Measurements from ENCODE around the gene CCDC183. TPM values are rescaled to one million over a fixed set of nuclear protein-coding genes. Genes with fewer than 3 reads are reported as not detected.

CCDC183 gene
- total RNA-seq, 2 experiments from 2014 or later, result 0.88 to 1.3 TPM

DNA sequence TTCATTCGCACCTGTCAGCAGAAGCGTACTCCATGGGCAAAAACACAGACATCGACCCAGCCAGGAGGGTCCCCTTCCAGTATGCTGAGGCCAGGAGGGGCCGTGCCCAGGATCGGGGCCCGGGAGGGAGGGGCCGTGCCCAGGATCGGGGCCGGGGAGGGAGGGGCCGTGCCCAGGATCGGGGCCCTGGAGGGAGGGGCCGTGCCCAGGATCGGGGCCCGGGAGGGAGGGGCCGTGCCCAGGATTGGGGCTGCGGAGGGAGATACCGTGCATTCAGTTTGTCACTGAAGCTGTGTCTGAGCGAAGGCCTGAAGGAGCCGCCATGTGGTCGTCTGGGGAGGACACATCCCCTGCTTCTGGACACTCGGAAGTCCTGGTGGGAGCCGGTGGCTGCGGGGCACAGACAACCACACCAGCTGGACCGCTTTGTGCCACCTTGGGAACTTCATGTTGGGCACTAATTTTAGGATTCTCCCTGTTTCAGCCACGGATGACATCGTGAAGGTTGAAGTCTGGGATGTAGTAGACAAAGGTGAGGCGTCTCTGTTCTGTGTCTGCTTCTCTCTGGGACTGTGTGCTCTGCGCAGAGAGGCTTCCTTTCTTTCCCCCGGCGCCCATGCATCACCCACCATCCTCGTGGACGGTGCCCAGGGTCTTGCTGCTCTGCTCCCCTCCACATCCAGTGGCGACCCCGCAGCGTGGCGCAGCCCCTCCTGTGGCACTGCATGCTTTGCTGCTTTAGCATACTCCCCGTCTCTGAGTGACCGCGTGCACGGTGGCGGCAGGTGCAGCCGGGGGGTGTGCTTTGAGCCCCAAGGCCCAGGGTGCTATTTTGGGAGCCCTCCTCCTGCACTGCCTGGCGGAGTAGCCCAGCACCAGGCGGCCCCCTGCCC is 29.4 kb downstream of the CCDC183 start:
- no peaks in the 10 kb centered on the region for H3K4me1 ChIP-seq (ENCODE audit: insufficient read depth, low read length, poor library complexity, severe bottlenecking)
- no peaks in the 10 kb centered on the region for H3K9me3 ChIP-seq (ENCODE audit: low read length)
- intact Hi-C loops (cut with micrococcal nuclease; ENCODE audit: unreplicated experiment), result no loop called here
- H3K4me2 ChIP-seq (ENCODE audit: low read length), result no peak overlapping the region
- peaks cover 73% of the 10 kb centered on the region for H3K36me3 ChIP-seq (ENCODE audit: insufficient read depth, low read length)
- no peak for TF ChIP-seq EZH2phosphoT487 (IDR thresholded peaks at IDR 0.05; ENCODE audit: borderline replicate concordance, low read depth, low read length)
- TF ChIP-seq, protein P1, sequence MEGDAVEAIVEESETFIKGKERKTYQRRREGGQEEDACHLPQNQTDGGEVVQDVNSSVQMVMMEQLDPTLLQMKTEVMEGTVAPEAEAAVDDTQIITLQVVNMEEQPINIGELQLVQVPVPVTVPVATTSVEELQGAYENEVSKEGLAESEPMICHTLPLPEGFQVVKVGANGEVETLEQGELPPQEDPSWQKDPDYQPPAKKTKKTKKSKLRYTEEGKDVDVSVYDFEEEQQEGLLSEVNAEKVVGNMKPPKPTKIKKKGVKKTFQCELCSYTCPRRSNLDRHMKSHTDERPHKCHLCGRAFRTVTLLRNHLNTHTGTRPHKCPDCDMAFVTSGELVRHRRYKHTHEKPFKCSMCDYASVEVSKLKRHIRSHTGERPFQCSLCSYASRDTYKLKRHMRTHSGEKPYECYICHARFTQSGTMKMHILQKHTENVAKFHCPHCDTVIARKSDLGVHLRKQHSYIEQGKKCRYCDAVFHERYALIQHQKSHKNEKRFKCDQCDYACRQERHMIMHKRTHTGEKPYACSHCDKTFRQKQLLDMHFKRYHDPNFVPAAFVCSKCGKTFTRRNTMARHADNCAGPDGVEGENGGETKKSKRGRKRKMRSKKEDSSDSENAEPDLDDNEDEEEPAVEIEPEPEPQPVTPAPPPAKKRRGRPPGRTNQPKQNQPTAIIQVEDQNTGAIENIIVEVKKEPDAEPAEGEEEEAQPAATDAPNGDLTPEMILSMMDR (conservative IDR thresholded peaks at IDR 0.05; ENCODE audit: low read length), result no peak
- H3K27ac ChIP-seq (ENCODE audit: low read depth, low read length, poor library complexity, severe bottlenecking), result no peak overlapping the region
- POLR2A ChIA-PET, result no interaction called here
- no peak overlapping the region for H3K4me3 ChIP-seq (ENCODE audit: low read depth, low read length, poor library complexity, severe bottlenecking)
- CTCF ChIA-PET (ENCODE audit: unreplicated experiment), result no interaction called here
- H3K9me2 ChIP-seq (ENCODE audit: insufficient read depth, low read length), result no peaks in the 10 kb centered on the region
- DNase-seq (ENCODE audit: low spot score), result no peak
- BruUV-seq (replicated peaks), result no TSS peak
- H2AFZ ChIP-seq (ENCODE audit: low read length), result no peak overlapping the region
- H4K20me1 ChIP-seq (ENCODE audit: insufficient read depth, low read length), result no peaks in the 10 kb centered on the region
- H3K79me2 ChIP-seq (ENCODE audit: insufficient read depth, low read depth, low read length), result no peaks in the 10 kb centered on the region

- Histone ChIP-seq H3K4me2 (ENCODE audit: low read length) (no peak overlapping the region), H3K9me2 (ENCODE audit: insufficient read depth, low read length) (no peaks in the 10 kb centered on the region), H3K36me3 (ENCODE audit: insufficient read depth, low read length) (peaks cover 75% of the 10 kb centered on the region), H3K27ac (ENCODE audit: low read depth, low read length, poor library complexity, severe bottlenecking) (no peak overlapping the region), H3K4me1 (ENCODE audit: insufficient read depth, low read length, poor library complexity, severe bottlenecking) (no peaks in the 10 kb centered on the region), H3K4me3 (ENCODE audit: low read depth, low read length, poor library complexity, severe bottlenecking) (no peak overlapping the region), H3K9me3 (ENCODE audit: low read length) (no peaks in the 10 kb centered on the region), H4K20me1 (ENCODE audit: insufficient read depth, low read length) (no peaks in the 10 kb centered on the region), H3K79me2 (ENCODE audit: insufficient read depth, low read depth, low read length) (no peaks in the 10 kb centered on the region), H2AFZ (ENCODE audit: low read length) (no peak overlapping the region)
- ChIA-PET POLR2A (interaction anchor here (1.0 kb wide), 1 partner anchor 10 kb away, joined by 3 read pairs; no protein-coding TSS in a partner anchor), CTCF (ENCODE audit: unreplicated experiment) (no interaction called here)
- intact Hi-C loops (cut with micrococcal nuclease; ENCODE audit: unreplicated experiment), result no loop called here
- no peak for TF ChIP-seq EZH2phosphoT487 (IDR thresholded peaks at IDR 0.05; ENCODE audit: borderline replicate concordance, low read depth, low read length)
- TF ChIP-seq, protein P1 (conservative IDR thresholded peaks at IDR 0.05; ENCODE audit: low read length), result no peak
- DNase-seq (ENCODE audit: low spot score), result no peak
- no TSS peak for BruUV-seq (replicated peaks)
These were observed 30.0 kb downstream of the CCDC183 start for GRCh38 chr9:136826188-136826541.

Measured in OCI-LY7 (cell line).